GM19463 (cell line): ENCODE measurements around the gene IRAK3.

Source experiments
- ATAC-seq: cut with Tn5 transposase; IDR thresholded peaks from one replicate; pipeline ENCODE4 v1.9.1; 2021; ENCODE audit warnings: mild to moderate bottlenecking, moderate library complexity; ENCODE audit not compliant: unreplicated experiment

Gene IRAK3

DNA sequence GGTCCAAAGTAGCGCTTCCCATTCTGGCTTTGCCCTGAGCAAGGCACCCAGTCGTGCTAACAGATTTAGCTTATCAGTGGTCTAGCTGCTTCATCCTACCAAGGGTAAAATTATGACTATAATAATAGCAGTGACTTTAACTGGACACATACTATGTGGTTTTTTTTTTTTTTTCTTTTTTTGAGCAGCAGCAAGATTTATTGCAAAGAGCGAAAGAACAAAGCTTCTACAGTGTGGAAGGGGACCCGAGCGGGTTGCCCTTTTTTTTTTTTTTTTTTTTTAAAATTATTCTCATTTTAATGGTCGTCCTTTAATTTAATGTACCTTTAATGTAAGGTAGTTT lies 113.8 kb downstream of the IRAK3 start:
- no peak for ATAC-seq

DNA sequence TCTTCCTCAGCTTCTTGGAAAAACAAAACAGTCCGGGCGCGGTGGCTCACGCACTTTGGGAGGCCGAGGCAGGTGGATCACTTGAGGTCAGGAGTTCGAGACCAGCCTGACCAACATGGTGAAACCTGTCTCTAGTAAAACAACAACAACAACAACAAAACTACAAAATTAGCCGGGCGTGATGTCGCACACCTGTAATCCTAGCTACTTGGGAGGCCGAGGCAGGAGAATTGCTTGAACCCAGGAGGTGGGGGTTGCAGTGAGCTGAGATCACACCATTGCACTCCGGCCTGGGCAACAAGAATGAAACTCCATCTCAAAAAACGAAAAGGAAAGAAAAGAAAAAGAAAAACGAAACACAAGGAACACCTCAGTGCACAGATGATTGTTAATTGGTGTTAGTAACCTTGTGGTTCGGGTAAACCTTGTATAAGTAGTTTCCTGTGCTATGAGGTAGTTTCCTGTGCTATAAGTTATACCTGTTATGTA lies 114.3 kb downstream of the IRAK3 start:
- peak; percentile 30 for ATAC-seq
